Measurements from ENCODE around the gene GCK.

GCK gene

GRCh38 chr7:44193011-44193802 lies 4.0 kb upstream of the GCK start:
- Histone ChIP-seq H3K36me3 (ENCODE audit: low read length) (no peaks in the 10 kb centered on the region), H3K27ac (ENCODE audit: low read depth, low read length) (no peak overlapping the region), H3K79me2 (ENCODE audit: insufficient read depth, low read length) (no peaks in the 10 kb centered on the region), H2AFZ (ENCODE audit: low read depth, low read length, severe bottlenecking) (no peak overlapping the region), H3F3A (ENCODE audit: insufficient read depth) (no peaks in the 10 kb centered on the region), H3K9ac (ENCODE audit: low read length) (no peak overlapping the region), H3K27me3 (ENCODE audit: low read length) (no peaks in the 10 kb centered on the region), H3K4me3 (ENCODE audit: insufficient read depth, low read length, poor library complexity, severe bottlenecking) (no peak overlapping the region), H3K9me3 (ENCODE audit: insufficient read depth, low read length) (no peaks in the 10 kb centered on the region), H3K4me2 (ENCODE audit: low read depth, low read length, poor library complexity, severe bottlenecking) (no peak overlapping the region), H3K9me2 (replicated peaks; ENCODE audit: insufficient read depth, low read length) (no peaks in the 10 kb centered on the region), H4K20me1 (ENCODE audit: low read depth, low read length) (no peaks in the 10 kb centered on the region)
- no peak for TF ChIP-seq EZH2phosphoT487 (conservative IDR thresholded peaks at IDR 0.05; ENCODE audit: low read length)
- no peak for TF ChIP-seq CTCF (IDR thresholded peaks at IDR 0.05; ENCODE audit: insufficient read depth, low read length, poor library complexity, severe bottlenecking)

DNA sequence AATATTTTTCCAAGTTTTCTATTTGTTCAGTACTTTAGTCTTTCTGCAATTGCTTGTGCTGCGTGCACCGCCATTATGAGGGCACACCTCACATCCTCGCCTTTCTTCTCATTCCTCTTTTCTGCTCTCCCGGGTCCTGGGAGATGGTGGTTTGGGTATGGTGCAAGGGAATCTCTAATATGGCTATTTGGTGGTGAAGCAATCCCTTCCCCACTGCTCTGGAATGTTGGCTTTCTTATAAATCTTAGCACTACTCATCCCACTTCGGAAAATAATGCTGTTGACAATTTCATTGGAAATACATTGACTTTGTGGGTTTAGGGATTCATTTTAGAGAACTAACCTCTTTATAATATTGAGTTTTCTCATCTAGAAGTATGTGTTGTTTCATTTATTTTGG lies 1.9 kb upstream of the GCK start:
- Histone ChIP-seq H3K27ac (ENCODE audit: low read depth, low read length) (no peak overlapping the region), H3K9me3 (ENCODE audit: insufficient read depth, low read length) (no peaks in the 10 kb centered on the region), H3K4me3 (ENCODE audit: insufficient read depth, low read length, poor library complexity, severe bottlenecking) (no peak overlapping the region), H3K4me2 (ENCODE audit: low read depth, low read length, poor library complexity, severe bottlenecking) (no peak overlapping the region), H3K9ac (ENCODE audit: low read length) (no peak overlapping the region), H3K79me2 (ENCODE audit: insufficient read depth, low read length) (no peaks in the 10 kb centered on the region), H3K36me3 (ENCODE audit: low read length) (no peaks in the 10 kb centered on the region), H2AFZ (ENCODE audit: low read depth, low read length, severe bottlenecking) (no peak overlapping the region), H3F3A (ENCODE audit: insufficient read depth) (no peaks in the 10 kb centered on the region), H4K20me1 (ENCODE audit: low read depth, low read length) (no peaks in the 10 kb centered on the region), H3K9me2 (replicated peaks; ENCODE audit: insufficient read depth, low read length) (no peaks in the 10 kb centered on the region), H3K27me3 (ENCODE audit: low read length) (no peaks in the 10 kb centered on the region)
- TF ChIP-seq CTCF (IDR thresholded peaks at IDR 0.05; ENCODE audit: insufficient read depth, low read length, poor library complexity, severe bottlenecking), result no peak
- no peak for TF ChIP-seq EZH2phosphoT487 (conservative IDR thresholded peaks at IDR 0.05; ENCODE audit: low read length)

DNA sequence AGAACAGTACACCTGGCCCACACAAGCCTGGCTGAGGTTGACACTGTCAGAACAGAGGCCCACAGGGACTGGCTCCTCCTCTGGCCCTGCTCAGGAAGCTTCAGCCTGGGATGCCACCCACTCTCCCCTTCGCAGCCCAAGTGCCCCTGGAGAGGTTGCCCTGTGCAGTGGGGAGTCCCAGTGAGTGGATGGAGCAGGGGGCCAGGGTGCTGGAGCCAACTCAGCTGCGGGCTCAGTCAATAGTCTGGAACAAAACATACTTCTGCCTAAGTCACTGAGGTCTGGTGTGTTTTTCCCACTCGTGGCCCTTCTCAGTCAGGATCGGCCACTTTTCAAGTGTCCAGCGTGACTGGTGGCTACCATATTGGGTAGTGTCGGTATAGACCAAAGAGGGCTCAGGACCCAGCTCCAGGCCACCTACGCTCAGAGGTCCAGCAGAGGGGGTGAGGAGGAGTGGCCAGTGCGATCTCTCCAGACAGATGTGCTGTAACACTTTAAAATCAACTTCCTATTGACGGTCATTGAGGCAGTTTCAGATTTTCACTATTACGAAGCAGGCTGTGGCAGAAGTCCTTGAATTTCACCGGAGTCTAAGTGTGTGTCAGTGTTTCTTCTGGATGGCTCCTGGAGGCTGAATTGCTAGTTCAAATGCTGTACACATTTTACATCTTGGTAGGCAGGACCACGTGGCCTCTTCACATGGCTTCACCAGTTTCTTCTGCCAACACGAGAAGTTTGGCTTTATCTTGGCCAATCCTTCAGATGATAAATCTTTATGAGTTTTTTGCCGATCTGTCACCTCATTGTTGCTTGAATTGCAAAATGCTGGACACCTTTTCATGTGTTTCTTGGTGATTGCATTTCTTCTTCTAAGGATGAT lies 994 bp upstream of the GCK start:
- no peak for TF ChIP-seq CTCF (IDR thresholded peaks at IDR 0.05; ENCODE audit: insufficient read depth, low read length, poor library complexity, severe bottlenecking)
- TF ChIP-seq EZH2phosphoT487 (conservative IDR thresholded peaks at IDR 0.05; ENCODE audit: low read length), result no peak
- Histone ChIP-seq H3K9ac (ENCODE audit: low read length) (no peak overlapping the region), H3K27me3 (ENCODE audit: low read length) (no peaks in the 10 kb centered on the region), H4K20me1 (ENCODE audit: low read depth, low read length) (no peaks in the 10 kb centered on the region), H3K9me3 (ENCODE audit: insufficient read depth, low read length) (no peaks in the 10 kb centered on the region), H3F3A (ENCODE audit: insufficient read depth) (no peaks in the 10 kb centered on the region), H3K36me3 (ENCODE audit: low read length) (no peaks in the 10 kb centered on the region), H3K4me3 (ENCODE audit: insufficient read depth, low read length, poor library complexity, severe bottlenecking) (no peak overlapping the region), H3K9me2 (replicated peaks; ENCODE audit: insufficient read depth, low read length) (no peaks in the 10 kb centered on the region), H3K79me2 (ENCODE audit: insufficient read depth, low read length) (no peaks in the 10 kb centered on the region), H2AFZ (ENCODE audit: low read depth, low read length, severe bottlenecking) (no peak overlapping the region), H3K4me2 (ENCODE audit: low read depth, low read length, poor library complexity, severe bottlenecking) (no peak overlapping the region), H3K27ac (ENCODE audit: low read depth, low read length) (no peak overlapping the region)
